IMR-90 (cell line): ENCODE measurements around the gene OARD1. TPM values are rescaled to one million over a fixed set of nuclear protein-coding genes. Genes with fewer than 3 reads are reported as not detected.

Experiments used
- ATAC-seq: fragments of 200-7000 bp; cut with Tn5 transposase; 2 replicates; pipeline ENCODE4 v1.9.1; 2020; ENCODE audit warnings: low read depth, mild to moderate bottlenecking, moderate library complexity
- BruUV-seq: library from RNA; stranded (reverse); fragments of 400-500 nt; replicated peaks from 2 replicates; lab custom pipeline; 2021; lab: Mats Ljungman, UMichigan
- CTCF ChIA-PET: fragments of 300-600 bp; formaldehyde crosslinking; extraction: SDS; loops from one replicate; lab custom pipeline; 2021; ENCODE audit warnings: antibody characterized with exemption; lab: Yijun Ruan, JAX
- POLR2A ChIA-PET: fragments of 300-600 bp; sonication (Branson Sonifier 250); formaldehyde crosslinking; loops from one replicate; lab custom pipeline; 2022; ENCODE audit warnings: antibody characterized with exemption; ENCODE audit not compliant: unreplicated experiment; lab: Charles Lee
- DNase-seq: peaks from one replicate; pipeline ENCODE4 v3.0.0; 2013
- H2AFZ ChIP-seq: replicated peaks from 2 replicates; pipeline ENCODE3; 2013; ENCODE audit warnings: low read length, mild to moderate bottlenecking; ENCODE audit not compliant: poor library complexity
- H2AK5ac ChIP-seq: 2 replicates; pipeline ENCODE4 v1.6.1; 2013; ENCODE audit warnings: low read depth, low read length, inconsistent platforms
- H2AK9ac ChIP-seq: replicated peaks from 2 replicates; pipeline ENCODE3; 2013; ENCODE audit warnings: mild to moderate bottlenecking, low read depth, low read length, moderate library complexity; ENCODE audit not compliant: poor library complexity
- H2BK120ac ChIP-seq: 2 replicates; pipeline ENCODE4 v1.6.1; 2013; ENCODE audit warnings: low read depth, low read length, inconsistent platforms
- H2BK15ac ChIP-seq: 3 replicates; pipeline ENCODE4 v1.6.1; 2013; ENCODE audit warnings: low read depth, low read length, inconsistent platforms
- H2BK20ac ChIP-seq: 2 replicates; pipeline ENCODE4 v1.6.1; 2013; ENCODE audit warnings: low read depth, mild to moderate bottlenecking, inconsistent platforms, low read length, moderate library complexity
- H2BK5ac ChIP-seq: 2 replicates; pipeline ENCODE4 v1.6.1; 2013; ENCODE audit warnings: mild to moderate bottlenecking, low read depth, low read length, inconsistent platforms; ENCODE audit not compliant: poor library complexity, severe bottlenecking
- H3K14ac ChIP-seq: replicated peaks from 2 replicates; pipeline ENCODE4 v1.6.1; 2013; ENCODE audit warnings: low read depth, low read length, inconsistent platforms
- H3K18ac ChIP-seq: 2 replicates; pipeline ENCODE4 v1.6.1; 2013; ENCODE audit warnings: low read depth, low read length, control low read depth
- H3K23ac ChIP-seq: 2 replicates; pipeline ENCODE4 v1.6.1; 2013; ENCODE audit warnings: low read depth, low read length, inconsistent platforms
- H3K27ac ChIP-seq: 2 replicates; pipeline ENCODE4 v1.5.1; 2013; ENCODE audit warnings: mild to moderate bottlenecking, control low read depth, low read length; ENCODE audit not compliant: insufficient read depth
- H3K27me3 ChIP-seq: 2 replicates; pipeline ENCODE4 v1.6.1; 2013; ENCODE audit warnings: low read length; ENCODE audit not compliant: control insufficient read depth, insufficient read depth
- H3K36me3 ChIP-seq: 2 replicates; pipeline ENCODE4 v1.6.1; 2013; ENCODE audit warnings: low read length, mixed read lengths; ENCODE audit not compliant: control insufficient read depth, insufficient read depth
- H3K4ac ChIP-seq: 2 replicates; pipeline ENCODE4 v1.6.1; 2013; ENCODE audit warnings: low read depth, low read length, inconsistent platforms
- H3K4me1 ChIP-seq: 2 replicates; pipeline ENCODE4 v1.6.1; 2013; ENCODE audit warnings: low read length, mixed read lengths; ENCODE audit not compliant: control insufficient read depth, insufficient read depth
- H3K4me2 ChIP-seq: 2 replicates; pipeline ENCODE4 v1.6.1; 2013; ENCODE audit warnings: low read depth, mild to moderate bottlenecking, control low read depth, low read length, moderate library complexity
- H3K4me3 ChIP-seq: 2 replicates; pipeline ENCODE4 v1.5.1; 2013; ENCODE audit warnings: low read depth, mild to moderate bottlenecking, control low read depth, low read length, moderate library complexity; ENCODE audit not compliant: insufficient read depth
- H3K56ac ChIP-seq: 2 replicates; pipeline ENCODE4 v1.6.1; 2013; ENCODE audit warnings: low read length, inconsistent platforms; ENCODE audit not compliant: insufficient read depth; ENCODE audit errors: extremely low read depth
- H3K79me1 ChIP-seq, 2 experiments: 2 replicates each; pipeline ENCODE4 v1.6.1; 2013; ENCODE audit warnings: low read length in 2 of 2, inconsistent platforms in 1 of 2, low read depth in 1 of 2
- H3K9ac ChIP-seq: 2 replicates; pipeline ENCODE4 v1.6.1; 2013; ENCODE audit warnings: low read depth, low read length, control low read depth
- H3K9me1 ChIP-seq: 2 replicates; pipeline ENCODE4 v1.6.1; 2013; ENCODE audit warnings: low read length, inconsistent platforms; ENCODE audit not compliant: insufficient read depth
- H3K9me3 ChIP-seq: 2 replicates; pipeline ENCODE4 v1.6.1; 2013; ENCODE audit warnings: low read length; ENCODE audit not compliant: control insufficient read depth, insufficient read depth
- H4K20me1 ChIP-seq: 2 replicates; pipeline ENCODE4 v1.6.1; 2013; ENCODE audit warnings: low read length, inconsistent platforms; ENCODE audit not compliant: insufficient read depth
- H4K5ac ChIP-seq: 2 replicates; pipeline ENCODE4 v1.6.1; 2013; ENCODE audit warnings: mild to moderate bottlenecking, low read depth, low read length, control low read depth
- H4K8ac ChIP-seq, 2 experiments: 2 replicates each; pipeline ENCODE4 v1.6.1; 2013; ENCODE audit warnings: low read depth in 2 of 2, low read length in 2 of 2, control low read depth in 1 of 2, inconsistent platforms in 1 of 2
- H4K91ac ChIP-seq: 2 replicates; pipeline ENCODE4 v1.6.1; 2013; ENCODE audit warnings: low read depth, low read length, inconsistent platforms; ENCODE audit not compliant: insufficient read depth
- CEBPB ChIP-seq: IDR thresholded peaks from 2 replicates; pipeline ENCODE4 v1.6.1; 2012; ENCODE audit warnings: low read depth, low read length, improper control_type of control experiment
- NFE2L2 ChIP-seq: fragments of 150-350 bp; IDR thresholded peaks from 2 replicates; pipeline ENCODE4 v1.6.1; 2016; ENCODE audit warnings: low read depth, mild to moderate bottlenecking, low read length
- WGBS, 2 experiments: methylation state at CpG; one replicate each; pipeline versions ENCODE4 v1.1.5 to v1.1.7; 2013; ENCODE audit warnings: missing lambda C conversion rate in 2 of 2; ENCODE audit not compliant: insufficient read length in 1 of 2; ENCODE audit errors: extremely low coverage in 2 of 2; 5-methylcytosine and 5-hydroxymethylcytosine counted together
- dilution Hi-C: fragments of 300-500 bp; cut with HindIII; formaldehyde crosslinking; loops from one replicate; pipeline ENCODE4 v1.14.3; 2018; ENCODE audit warnings: low sequenced_read_pairs; ENCODE audit not compliant: unreplicated experiment
- in situ Hi-C: fragments of 300-500 bp; cut with MboI; formaldehyde crosslinking; loops from 3 replicates; pipeline ENCODE4 v1.14.3; 2019; ENCODE audit warnings: low sequenced_read_pairs, inconsistent platforms, mixed read lengths
- intact Hi-C: fragments of 100-400 bp; cut with micrococcal nuclease; formaldehyde crosslinking; loops from 2 replicates; pipeline ENCODE4 v1.10.0; 2022
- polyA plus RNA-seq, 3 experiments: library from polyadenylated mRNA; depleted of rRNA; stranded (reverse); fragments of >200 nt; gene quantifications; 2 replicates each; pipeline ENCODE4 v1.2.3, GENCODE V29; 2012; ENCODE audit warnings: low replicate concordance in 1 of 3
- total RNA-seq: library from RNA; depleted of rRNA; stranded (reverse); fragments of >200 nt; gene quantifications from 2 replicates; pipeline ENCODE4 v1.2.3, GENCODE V29; 2012

Gene OARD1
- total and polyA plus RNA-seq, 2 of the 4 experiments (the other 2 are of a cell fraction) = 2.3 to 5.5 TPM

- no peak overlapping the region for H3K56ac ChIP-seq
- H3K4me2 ChIP-seq = no peak overlapping the region
- H3K9ac ChIP-seq = no peak overlapping the region
- no peak overlapping the region for H2BK15ac ChIP-seq
- no peak overlapping the region for H2BK120ac ChIP-seq
- no peak overlapping the region for H4K5ac ChIP-seq
- no peak overlapping the region for H3K14ac ChIP-seq
- H3K27me3 ChIP-seq = no peaks in the 10 kb centered on the region
- POLR2A ChIA-PET = no interaction called here
- dilution Hi-C loops (no loop called here), intact Hi-C loops (no loop called here), in situ Hi-C loops (no loop called here)
- no peak overlapping the region for H3K23ac ChIP-seq
- TF ChIP-seq NFE2L2 = no peak
- no peak for TF ChIP-seq CEBPB
- H2BK5ac ChIP-seq = no peak overlapping the region
- H3K18ac ChIP-seq = no peak overlapping the region
- DNase-seq = peak; percentile 47
- no peaks in the 10 kb centered on the region for H3K9me3 ChIP-seq
- no peak overlapping the region for H2AFZ ChIP-seq
- H3K4me3 ChIP-seq = no peak overlapping the region
- no peaks in the 10 kb centered on the region for H3K79me1 ChIP-seq
- H2BK20ac ChIP-seq = no peak overlapping the region
- no peaks in the 10 kb centered on the region for H4K20me1 ChIP-seq
- no peak overlapping the region for H2AK9ac ChIP-seq
- H4K91ac ChIP-seq = no peak overlapping the region
- no CpG with 5 or more reads among the region's 1 CpG for WGBS, 2 experiments
- CTCF ChIA-PET = interaction anchor here (0.9 kb wide), 1 partner anchor 31 kb away, joined by 3 read pairs; no protein-coding TSS in a partner anchor
- no TSS peak for BruUV-seq
- no peak overlapping the region for H4K8ac ChIP-seq
- H3K27ac ChIP-seq = no peak overlapping the region
- H3K4me1 ChIP-seq = peaks cover 12% of the 10 kb centered on the region
- no peaks in the 10 kb centered on the region for H3K9me1 ChIP-seq
- no peaks in the 10 kb centered on the region; the same call in 1 of the 2 replicates for H3K36me3 ChIP-seq
- no peak overlapping the region for H2AK5ac ChIP-seq
- ATAC-seq = peak; percentile 68
- no peak overlapping the region for H3K4ac ChIP-seq
Measured at GRCh38 chr6:41059556-41059955, 12.6 kb downstream of the OARD1 start.
